HG02642 (cell line): ENCODE measurements around the gene STIM1.
"Not testable (repeated sequence)": the region's sequence is repeated elsewhere in the genome, so short reads cannot be mapped to it uniquely, and the experiment has no call there.

Experiments
- ATAC-seq: cut with Tn5 transposase; IDR thresholded peaks from one replicate; pipeline ENCODE4 v1.9.1; 2021; ENCODE audit warnings: mild to moderate bottlenecking; ENCODE audit not compliant: unreplicated experiment, poor library complexity

The STIM1 gene

GRCh38 chr11:4130219-4130618 is 274.8 kb downstream of the STIM1 start:
- not testable (repeated sequence) for ATAC-seq

GRCh38 chr11:4134806-4135205 is 279.3 kb downstream of the STIM1 start:
- no peak for ATAC-seq

DNA sequence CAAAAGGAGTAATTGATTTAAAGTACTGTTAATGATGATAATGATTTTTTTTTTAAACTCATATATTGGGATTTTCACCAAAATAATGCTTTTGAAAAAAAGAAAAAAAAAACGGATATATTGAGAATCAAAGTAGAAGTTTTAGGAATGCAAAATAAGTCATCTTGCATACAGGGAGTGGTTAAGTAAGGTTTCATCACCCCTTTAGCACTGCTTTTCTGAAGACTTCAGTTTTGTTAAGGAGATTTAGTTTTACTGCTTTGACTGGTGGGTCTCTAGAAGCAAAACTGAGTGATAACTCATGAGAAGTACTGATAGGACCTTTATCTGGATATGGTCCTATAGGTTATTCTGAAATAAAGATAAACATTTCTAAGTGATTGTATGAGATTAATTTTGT is 283.0 kb downstream of the STIM1 start:
- no peak for ATAC-seq

DNA sequence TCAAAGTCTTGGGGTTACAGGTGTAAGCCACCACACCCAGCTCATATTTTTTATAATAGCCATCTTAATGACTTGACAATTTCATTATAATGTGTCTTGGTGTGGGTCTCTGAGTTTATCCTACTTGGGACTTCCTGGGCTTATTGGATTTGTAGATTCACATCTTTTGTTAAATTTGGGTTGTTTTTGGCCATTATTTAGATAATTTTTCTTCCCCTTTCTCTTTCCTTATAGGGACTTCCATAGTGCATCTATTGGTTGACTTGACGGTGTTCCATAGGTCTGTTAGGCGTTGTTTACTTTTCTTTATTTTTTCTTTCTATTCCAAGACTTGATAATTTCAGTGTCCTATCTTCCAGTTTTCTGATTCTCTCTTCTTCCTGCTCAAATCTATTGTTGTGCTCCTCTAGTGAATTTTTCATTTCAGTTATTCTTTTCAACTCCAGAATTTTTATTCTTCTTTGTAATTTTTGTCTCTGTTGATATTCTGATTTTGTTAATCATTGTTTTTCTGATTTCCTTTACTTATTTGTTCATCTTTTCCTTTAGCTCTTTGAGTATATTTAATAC is 284.7 kb downstream of the STIM1 start:
- ATAC-seq, result no peak
